Measurements from ENCODE around the gene PRND.

DNA sequence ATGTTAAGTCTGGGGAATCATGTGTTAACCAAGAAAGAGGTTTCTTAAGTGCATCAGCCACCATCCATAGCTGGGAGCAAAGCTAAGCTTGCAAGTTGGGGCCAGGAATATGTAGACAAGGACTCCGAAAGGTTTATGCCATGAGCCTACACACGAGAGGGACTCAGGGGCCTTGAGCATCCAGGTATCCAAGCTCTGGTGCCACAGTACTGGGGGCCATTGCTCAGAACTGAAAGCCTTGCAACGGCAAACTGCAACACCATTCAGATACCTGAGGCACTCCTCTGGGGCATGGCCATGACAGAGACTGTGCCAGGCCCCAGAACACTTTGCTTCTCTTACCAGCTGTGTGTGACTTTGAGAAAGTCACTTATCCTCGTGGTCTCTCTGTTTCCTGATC, 27.6 kb downstream of the PRND start:
- TF ChIP-seq RCOR1 (IDR thresholded peaks at IDR 0.05; ENCODE audit: insufficient replicate concordance, low read length), result no peak
- no peak for TF ChIP-seq CTCF (conservative IDR thresholded peaks at IDR 0.05; ENCODE audit: low read depth, low read length)
- TF ChIP-seq POLR2A (IDR thresholded peaks at IDR 0.05; ENCODE audit: low read depth, low read length), result no peak
- no peak for TF ChIP-seq NFE2L2 (IDR thresholded peaks at IDR 0.05; ENCODE audit: low read depth, low read length)
- TF ChIP-seq RAD21 (IDR thresholded peaks at IDR 0.05; ENCODE audit: low read length), result no peak
- no peak for TF ChIP-seq BHLHE40 (IDR thresholded peaks at IDR 0.05; ENCODE audit: low read depth, low read length)
- TF ChIP-seq RFX5 (IDR thresholded peaks at IDR 0.05; ENCODE audit: low read depth, low read length), result no peak
- no peak for TF ChIP-seq SMC3 (IDR thresholded peaks at IDR 0.05; ENCODE audit: low read depth, low read length)
- no peak for TF ChIP-seq CEBPB (IDR thresholded peaks at IDR 0.05; ENCODE audit: low read depth, low read length)
- TF ChIP-seq, protein P1, sequence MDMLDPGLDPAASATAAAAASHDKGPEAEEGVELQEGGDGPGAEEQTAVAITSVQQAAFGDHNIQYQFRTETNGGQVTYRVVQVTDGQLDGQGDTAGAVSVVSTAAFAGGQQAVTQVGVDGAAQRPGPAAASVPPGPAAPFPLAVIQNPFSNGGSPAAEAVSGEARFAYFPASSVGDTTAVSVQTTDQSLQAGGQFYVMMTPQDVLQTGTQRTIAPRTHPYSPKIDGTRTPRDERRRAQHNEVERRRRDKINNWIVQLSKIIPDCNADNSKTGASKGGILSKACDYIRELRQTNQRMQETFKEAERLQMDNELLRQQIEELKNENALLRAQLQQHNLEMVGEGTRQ (IDR thresholded peaks at IDR 0.05; ENCODE audit: low read depth, low read length), result no peak

Measured in IMR-90 (cell line).